HepG2 (cell line): Measurements from ENCODE around the gene WASF1.

Source experiments
- POLR2AphosphoS5 ChIP-seq: IDR thresholded peaks from 2 replicates; pipeline ENCODE4 v1.6.1; 2012; ENCODE audit warnings: low read depth, low read length
- ZBTB10 ChIP-seq: sonication (generic); formaldehyde crosslinking; IDR thresholded peaks from 2 replicates; pipeline ENCODE4 v1.4.0; 2020; ENCODE audit warnings: missing genetic modification reagents, borderline replicate concordance
- TF ChIP-seq, protein P1 (sequence below): sonication (generic); formaldehyde crosslinking; conservative IDR thresholded peaks from 2 replicates; pipeline ENCODE4 v1.8.0; 2022; ENCODE audit warnings: low read depth, missing genetic modification reagents

DNA sequence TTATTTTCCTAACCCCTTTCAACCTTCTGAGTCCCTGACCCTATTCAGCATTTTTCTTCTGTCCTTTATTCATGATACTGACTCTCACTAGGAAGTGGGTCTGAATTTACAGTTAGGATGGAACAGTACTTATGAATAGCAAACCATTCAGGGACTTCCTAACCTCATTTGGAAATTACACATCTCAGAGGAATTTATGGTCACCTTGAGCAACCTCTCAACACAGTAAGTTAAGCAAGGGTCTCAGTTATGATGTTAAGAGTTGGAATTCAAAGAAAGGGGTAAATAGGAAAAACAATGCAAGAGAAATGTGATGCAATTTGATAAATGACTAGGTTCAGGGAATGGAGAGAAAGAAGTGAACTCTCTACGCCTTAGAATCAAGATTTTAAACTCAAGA is 104.1 kb downstream of the WASF1 start:
- TF ChIP-seq POLR2AphosphoS5 (no peak), ZBTB10 (CRISPR knock-in tag) (no peak)
- TF ChIP-seq, protein P1, sequence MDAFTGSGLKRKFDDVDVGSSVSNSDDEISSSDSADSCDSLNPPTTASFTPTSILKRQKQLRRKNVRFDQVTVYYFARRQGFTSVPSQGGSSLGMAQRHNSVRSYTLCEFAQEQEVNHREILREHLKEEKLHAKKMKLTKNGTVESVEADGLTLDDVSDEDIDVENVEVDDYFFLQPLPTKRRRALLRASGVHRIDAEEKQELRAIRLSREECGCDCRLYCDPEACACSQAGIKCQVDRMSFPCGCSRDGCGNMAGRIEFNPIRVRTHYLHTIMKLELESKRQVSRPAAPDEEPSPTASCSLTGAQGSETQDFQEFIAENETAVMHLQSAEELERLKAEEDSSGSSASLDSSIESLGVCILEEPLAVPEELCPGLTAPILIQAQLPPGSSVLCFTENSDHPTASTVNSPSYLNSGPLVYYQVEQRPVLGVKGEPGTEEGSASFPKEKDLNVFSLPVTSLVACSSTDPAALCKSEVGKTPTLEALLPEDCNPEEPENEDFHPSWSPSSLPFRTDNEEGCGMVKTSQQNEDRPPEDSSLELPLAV (CRISPR knock-in tag): no peak
